ENCODE results near the gene LPIN3.

DNA sequence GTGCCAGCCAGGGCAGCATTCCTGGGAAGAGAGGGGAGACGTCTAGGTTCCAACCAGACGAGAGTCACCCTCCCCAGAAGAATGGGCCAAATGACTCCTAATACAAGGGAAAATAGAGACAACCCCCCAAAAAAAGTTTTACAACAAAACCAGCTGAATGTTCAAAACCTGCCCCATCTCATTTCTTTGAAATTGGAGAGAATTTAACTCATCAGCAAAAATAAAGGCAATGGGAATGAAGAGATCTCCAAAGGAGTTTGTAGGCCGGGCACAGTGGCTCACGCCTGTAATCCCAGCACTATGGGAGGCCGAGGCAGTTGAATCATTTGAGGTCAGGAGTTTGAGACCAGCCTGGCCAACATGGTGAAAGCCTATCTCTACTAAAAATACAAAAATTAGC is 35.7 kb downstream of the LPIN3 start:
- TF ChIP-seq, protein P1, sequence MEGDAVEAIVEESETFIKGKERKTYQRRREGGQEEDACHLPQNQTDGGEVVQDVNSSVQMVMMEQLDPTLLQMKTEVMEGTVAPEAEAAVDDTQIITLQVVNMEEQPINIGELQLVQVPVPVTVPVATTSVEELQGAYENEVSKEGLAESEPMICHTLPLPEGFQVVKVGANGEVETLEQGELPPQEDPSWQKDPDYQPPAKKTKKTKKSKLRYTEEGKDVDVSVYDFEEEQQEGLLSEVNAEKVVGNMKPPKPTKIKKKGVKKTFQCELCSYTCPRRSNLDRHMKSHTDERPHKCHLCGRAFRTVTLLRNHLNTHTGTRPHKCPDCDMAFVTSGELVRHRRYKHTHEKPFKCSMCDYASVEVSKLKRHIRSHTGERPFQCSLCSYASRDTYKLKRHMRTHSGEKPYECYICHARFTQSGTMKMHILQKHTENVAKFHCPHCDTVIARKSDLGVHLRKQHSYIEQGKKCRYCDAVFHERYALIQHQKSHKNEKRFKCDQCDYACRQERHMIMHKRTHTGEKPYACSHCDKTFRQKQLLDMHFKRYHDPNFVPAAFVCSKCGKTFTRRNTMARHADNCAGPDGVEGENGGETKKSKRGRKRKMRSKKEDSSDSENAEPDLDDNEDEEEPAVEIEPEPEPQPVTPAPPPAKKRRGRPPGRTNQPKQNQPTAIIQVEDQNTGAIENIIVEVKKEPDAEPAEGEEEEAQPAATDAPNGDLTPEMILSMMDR (IDR thresholded peaks at IDR 0.05; ENCODE audit: low read depth, low read length), result no peak
- TF ChIP-seq EZH2phosphoT487 (IDR thresholded peaks at IDR 0.05; ENCODE audit: low read depth), result no peak
